Activated CD8-positive, alpha-beta memory T cell treated with anti-CD3 and anti-CD28 coated beads, Interleukin-2, amount 50 U/mL, for 48 hours (primary cell): ENCODE results near the gene EPHB3.

ENCODE experiments used
- DNase-seq: peaks from one replicate; pipeline ENCODE4 v3.0.0-alpha.2; 2020

EPHB3 gene

DNA sequence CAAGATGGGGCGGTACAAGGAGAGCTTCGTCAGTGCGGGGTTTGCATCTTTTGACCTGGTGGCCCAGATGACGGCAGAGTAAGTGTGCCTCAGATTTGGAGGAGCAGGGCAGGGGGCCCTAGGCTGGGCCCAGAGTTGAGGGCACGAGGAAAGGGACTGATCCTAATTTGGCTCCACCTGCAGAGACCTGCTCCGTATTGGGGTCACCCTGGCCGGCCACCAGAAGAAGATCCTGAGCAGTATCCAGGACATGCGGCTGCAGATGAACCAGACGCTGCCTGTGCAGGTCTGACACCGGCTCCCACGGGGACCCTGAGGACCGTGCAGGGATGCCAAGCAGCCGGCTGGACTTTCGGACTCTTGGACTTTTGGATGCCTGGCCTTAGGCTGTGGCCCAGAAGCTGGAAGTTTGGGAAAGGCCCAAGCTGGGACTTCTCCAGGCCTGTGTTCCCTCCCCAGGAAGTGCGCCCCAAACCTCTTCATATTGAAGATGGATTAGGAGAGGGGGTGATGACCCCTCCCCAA is 19.8 kb downstream of the EPHB3 start:
- no peak for DNase-seq

DNA sequence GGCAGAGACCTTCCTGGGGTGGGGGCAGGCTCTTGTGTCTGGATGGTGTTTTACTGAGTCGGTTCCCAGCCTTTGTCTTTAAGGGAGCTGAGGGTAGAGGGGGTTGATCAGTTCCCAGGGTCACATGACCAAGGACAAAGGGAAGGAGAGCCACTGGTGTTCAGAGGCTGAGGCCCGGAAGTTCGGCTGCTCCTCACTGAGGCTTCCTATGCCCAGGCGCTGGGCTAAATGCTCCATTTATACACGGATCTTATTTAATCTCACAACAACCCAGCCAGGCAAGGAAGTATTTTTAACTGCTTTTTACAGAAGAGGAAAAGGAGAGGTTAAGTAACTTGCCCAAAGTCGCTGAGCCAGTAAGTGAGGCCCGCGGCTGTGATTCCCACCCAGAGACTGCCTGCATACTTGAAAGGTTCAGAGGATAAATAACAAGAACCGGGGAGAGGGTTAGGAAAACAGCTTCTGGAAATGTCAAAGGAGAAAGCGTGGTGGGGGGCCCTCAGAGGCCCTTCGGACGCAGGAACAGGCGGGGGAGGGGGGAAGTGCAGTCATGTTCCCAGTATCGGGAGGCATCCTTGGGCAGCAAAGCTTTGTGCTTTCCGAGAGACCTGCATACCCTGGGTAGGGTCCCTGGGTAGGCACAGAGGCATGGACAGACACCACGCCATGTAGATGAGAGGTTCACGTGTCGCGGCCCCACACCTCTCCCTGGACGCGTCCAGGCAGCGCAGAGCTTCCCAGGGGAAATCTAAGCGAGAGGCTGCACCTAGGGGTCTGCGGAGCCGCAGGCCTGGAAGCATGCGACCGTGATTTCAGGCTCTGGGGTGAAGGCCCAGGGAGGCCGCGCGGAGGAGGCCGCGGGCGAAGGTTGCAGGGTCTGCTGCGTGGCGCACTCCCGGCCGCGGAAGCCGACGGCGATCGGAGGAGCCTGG is 21.3 kb downstream of the EPHB3 start:
- no peak for DNase-seq

DNA sequence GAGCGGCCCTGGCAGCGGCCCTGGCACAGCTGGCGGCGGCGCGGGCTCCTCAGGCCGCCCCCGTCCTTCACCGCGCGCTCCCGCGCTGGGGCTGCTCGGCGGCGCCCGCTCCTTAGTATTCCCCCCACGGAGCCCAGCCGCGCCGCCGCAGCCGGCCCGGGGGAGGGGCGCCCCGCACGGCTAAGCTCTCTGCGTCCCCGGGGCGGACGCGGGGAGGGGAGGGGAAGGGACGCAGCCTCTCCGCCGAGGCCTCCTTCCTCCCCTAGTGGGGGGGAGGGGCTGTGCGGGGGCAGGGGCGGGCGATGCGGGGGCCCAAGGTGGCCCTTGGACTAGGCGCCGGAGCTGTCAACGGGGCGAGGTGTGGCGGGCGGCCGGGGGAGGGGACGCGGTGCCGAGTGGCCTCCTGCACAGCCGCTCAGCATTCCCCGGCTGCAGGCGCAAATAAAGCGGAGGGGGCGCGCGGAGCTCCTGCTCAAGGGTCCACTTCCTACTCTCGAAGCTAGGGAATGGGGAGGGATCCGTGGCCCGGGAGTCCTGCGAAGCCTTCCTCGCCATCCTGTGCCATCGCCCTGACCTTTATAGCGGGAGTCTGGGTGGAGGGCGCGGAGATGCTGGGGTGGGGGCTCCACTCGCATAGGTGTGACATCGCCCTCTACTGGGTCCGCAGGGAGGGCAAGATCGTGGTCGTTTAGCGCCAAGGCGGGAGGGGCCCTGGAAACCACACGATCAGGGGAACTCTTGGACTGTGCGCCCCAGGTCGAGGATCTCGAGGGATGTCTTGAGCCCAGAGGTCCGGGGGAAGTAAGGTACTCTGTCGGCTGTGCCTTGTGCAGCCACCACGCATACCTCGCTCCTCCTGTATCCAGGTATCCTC is 22.2 kb downstream of the EPHB3 start:
- DNase-seq = no peak

DNA sequence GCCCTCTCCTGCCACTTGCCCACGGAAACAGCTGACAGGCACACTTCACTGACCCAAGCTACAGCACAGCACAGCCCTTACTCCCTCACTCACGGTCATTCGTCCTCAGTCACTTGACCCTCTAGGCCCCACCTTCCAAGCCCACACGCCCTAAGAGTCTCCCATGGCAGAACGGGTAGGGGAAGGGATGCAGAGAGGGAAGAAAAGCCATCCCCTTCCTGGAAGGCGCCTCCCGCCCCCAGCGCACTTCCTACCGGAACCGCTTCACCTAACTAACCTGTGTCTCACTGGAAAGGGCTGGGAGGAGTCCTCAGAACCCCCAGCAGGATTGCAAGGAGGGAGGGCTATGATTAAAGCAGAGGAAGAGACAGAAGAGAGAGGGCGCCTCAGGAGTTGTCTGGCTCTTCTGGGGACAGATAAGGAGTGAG is 22.9 kb downstream of the EPHB3 start:
- DNase-seq = no peak

DNA sequence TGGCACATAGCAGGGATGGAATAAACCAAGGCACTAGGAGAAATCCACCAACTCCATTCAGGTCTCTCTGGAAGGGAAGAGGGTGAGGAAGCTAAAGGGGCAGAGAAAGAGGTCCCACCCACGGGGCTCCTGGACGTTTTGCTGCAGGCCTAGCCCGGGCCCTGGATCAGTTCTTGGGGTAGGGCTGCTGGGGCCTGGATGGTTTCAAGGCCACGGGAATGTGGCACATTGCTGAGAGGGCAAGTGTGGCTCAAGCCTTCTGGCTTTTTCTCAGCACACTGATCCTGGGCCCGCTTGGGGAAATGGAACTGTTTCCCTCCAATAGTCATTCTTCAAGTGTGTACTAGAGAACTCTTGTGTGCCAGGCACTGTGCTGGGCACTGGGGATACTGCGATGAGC is 24.0 kb downstream of the EPHB3 start:
- no peak for DNase-seq

DNA sequence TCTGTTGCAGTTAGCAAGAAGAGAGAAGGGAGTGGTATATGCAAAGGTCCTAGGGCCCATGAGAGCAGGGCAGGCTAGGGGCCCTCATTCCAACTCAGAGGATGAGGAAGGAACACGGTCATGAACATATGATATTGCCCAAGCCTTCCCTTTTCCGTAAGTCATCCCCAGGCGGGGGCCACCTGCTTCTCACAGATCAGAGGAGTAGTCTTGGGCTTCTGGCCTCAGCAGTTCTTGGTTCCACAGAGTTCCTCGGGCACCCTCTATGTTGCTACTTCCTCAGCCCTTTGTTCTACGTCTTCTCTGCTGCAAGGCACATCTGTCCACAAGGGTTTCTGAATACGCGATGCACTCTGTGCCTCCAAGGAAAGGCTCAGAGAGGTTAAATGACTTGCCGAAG is 25.3 kb downstream of the EPHB3 start:
- DNase-seq = no peak

DNA sequence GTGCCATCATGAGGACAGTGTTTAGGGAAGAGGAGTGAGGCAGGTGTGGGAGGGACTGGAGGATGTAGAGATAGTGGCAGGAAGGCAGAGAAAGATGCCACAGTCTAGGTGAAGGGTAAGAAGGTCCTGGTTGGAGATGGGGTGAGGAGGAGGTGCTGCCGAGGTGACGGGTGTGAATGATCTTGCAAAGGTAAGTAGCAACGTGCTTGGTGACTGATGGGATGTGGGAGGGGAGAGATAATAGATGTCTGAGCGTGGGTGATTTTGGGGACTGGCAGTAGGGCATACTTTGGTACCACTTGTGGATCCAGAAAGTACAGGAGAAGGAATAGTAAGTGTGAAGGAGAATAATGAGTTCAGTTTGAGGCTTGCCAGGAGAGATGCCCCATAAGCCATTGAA is 27.2 kb downstream of the EPHB3 start:
- no peak for DNase-seq

DNA sequence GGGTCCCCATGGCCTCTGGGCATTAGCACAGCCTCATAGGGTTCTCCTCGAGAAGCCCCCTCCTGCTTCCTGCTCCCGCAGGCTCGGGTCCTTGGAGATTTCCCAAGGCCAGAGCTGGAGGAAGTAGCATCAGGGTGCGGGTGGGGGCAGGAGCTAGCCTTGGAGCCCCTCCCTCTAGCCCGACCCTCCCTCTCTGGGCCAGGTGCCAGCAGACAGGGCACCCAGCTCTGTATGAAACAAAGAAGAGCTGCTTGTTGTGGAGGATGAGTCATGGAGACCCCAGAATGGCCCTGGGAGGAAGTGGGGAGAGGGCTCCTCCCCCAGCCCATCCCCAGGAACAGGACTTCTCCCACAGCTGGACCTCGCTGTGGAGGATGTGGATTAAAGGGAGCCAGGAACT is 29.2 kb downstream of the EPHB3 start:
- DNase-seq = no peak

DNA sequence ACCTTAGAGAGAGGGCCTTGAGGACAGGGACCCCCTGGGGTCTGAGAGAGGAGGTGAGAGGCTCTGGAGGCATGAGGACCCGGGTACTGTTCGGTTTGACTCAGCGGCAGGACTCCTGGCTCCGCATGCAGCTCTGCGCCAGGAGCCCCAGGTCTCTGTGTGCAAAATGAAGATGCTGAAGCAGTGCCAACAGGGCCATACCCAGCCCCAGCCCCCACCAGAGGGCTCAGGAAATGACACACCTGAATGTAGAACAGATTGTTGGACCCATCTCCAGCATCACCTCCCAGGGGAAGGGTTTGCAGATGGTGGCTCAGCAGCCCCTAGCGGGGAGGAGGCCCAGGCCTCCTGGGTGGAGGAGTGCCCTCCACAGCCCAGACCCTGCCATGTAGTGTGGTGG is 30.2 kb downstream of the EPHB3 start:
- no peak for DNase-seq

DNA sequence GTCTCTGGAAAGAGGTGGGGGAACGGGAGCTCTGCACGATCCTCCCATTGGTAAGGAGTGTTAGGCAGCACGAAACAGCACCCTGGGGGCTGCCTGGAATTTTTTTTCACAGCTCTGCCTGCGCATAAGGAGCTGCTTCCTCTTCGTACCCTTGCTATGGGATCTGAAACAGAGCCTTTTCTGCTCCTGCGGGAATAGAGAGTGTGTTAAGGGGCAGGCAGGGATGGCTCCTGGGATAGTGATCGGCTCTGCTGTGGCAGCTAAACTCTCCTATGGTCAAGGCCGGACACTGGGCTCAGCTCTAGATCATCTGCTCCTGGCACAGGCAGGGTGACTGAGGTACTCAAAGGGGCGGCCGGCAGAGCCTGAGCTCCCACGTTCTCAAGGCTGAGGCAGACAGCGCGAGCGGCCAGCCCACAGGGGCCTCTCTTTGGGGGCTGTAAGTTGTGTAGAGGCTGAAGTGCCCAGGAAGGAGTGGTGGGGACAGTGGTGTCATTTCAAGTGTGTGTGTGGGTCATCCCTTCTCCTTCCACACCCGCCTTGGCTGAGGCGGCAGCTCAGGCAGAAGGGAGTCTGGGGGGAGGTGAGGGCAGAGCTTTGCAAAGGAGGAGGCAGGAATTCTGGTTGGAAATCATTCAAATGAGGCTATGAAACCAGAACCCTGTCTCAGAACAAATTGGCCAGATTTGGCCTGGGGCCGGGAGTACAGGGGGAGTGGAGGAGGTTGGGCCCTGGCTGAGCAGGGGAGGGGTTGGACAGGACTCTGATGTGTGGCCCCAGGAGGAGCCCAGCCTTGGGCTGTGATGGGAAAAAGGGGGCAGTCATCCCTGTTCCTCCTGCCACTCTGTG is 31.0 kb downstream of the EPHB3 start:
- no peak for DNase-seq

DNA sequence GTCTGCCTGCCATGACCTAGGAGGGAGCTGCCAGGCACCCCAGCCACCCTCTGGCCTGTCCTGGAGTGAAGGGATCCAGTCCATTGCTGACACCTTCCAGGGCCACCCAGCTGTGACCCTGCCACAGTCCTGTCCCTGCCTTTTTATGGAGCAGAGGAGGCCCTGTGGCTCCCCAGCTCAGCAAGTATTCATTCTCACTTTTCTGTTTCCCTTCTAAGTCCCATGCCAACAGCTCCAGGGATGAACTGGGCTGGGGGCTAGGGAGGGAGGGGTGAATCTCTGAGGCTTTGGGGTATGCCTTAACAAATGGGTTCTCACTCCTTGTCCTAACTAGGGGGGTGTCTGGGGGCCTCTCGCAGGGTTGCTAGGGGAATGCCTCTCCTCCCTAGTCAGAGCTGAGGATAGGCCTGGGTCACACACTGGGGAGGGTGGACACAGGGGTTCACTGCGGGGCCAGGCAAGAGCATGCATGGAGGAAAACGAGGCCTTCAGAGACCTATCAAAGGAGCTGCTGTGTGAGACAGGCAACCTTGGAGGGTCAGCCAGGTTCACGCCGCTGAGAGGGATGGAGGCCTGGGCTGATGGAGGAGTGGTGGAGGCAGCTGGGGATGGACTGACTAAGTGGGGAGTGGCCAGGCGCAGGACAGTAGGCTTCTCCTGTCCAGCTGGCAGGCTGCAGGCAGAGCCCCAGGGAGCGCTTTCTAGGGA is 31.8 kb downstream of the EPHB3 start:
- no peak for DNase-seq

DNA sequence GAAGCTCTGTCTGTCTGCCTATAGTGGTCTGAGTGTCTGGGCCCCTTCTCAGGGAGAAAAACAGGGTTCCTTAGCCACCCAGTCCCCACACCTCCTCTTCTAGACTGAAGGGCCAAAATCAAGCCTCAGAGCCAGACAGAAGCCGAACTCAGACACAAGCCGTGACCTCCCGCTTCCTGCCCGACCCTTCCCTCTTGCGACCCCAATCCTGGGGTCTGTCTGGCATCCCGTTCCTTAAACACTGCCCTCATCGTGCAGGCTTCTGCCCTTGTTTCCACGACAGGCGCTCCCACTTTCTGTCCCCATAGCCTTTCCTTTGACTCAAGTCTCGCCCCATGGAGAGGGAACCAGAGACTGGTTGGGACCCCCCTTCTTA is 32.3 kb downstream of the EPHB3 start:
- no peak for DNase-seq

DNA sequence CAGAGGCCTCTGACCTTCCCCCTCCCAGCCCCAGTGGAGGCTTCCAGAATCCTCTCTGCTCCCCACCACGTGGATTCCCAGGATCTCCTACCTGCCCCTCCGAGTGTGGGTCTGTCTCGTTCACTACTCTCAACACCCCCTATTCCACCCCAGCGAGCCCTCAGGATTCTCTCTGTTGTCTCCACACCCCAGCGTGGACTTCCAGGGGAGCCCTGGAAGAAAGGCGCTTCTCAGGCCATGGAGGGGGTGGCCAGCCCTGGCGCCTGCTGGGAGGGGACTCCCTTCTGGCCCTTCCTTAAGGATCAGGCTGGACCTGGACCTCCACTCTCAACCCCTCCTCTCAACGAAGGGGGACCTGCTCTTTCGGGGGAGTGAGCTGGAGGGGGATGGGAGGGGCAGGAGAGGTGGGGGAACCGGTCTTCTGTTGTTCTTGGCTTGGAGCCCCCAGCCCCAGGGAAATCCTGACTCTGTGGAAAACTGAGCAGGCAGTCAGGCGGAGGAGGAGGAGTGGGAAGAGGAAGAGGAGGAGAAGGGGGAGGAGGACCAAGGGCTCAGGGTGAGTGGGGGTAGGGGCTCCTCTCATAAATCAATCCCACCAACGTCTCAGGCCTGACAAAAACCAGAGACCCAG is 32.9 kb downstream of the EPHB3 start:
- DNase-seq = no peak

DNA sequence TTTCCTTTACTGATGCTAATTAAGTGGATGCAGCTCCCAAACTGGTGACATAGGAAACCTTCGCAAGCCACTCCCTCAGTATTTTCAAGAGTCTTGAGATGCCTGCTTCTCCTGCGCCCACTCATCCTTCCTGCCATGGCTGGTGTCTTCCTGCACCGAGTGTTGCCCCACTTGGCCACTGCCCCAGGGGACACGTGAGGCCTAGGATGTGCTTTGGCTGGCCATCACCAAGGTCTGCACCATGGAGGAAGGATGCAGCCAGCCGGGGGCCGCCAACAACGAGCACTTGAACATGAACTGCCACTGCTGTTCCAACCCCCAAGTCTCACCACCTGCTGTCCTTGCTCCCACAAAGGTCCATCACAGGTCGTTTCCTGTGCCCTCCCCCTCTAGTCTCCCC is 34.1 kb downstream of the EPHB3 start:
- DNase-seq = no peak

DNA sequence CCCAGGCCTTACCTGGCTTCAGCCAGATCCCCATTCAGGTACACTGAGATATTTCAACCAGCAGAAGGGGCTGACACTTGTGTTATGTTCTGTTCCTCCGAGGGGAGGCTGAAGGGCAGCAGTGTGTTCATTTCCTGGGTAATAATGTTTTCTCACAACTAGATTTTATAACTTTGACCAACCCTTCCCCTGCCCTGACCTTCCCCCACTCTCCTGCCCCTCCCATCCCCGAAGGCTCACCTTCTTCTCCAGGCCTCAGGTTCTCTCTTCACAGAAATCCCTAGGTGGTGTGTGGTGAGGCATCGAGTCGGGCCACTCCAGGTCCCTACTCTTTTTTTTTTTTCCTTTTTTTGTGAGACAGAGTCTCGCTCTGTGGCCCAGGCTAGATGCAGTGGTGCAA is 34.6 kb downstream of the EPHB3 start:
- no peak for DNase-seq

DNA sequence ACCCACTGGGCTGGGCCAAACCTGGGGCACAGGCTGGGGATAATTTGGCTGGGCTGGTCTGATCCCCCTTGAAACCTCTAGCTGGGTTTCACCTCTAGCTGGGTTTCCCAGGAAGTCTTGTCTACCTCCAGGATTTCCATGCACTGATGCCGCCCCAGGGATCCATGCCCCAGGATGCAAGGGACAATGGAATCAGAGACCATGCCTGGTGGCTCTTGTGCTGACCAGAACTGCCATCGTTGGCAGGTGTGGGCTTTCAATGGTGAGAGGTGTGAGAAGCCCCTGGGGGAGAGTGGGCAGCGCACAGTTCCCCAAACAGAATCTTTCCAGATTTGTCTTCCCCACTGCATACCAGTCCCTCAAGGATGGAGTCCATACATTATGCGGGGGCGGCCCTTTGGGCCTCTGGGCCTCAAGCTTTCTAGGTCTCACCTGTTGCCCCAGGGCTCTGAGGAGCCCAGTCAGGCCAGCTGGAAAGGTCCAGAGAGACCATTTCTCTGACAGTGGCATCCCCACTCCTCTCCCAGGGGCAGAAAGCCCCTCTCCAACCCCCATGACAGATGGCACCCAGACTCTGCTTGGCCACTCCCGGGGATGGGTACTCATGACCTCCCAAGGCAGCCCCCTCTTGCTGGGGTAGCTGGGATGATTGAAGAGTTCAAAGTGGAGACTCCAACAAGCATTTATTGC is 35.4 kb downstream of the EPHB3 start:
- no peak for DNase-seq

DNA sequence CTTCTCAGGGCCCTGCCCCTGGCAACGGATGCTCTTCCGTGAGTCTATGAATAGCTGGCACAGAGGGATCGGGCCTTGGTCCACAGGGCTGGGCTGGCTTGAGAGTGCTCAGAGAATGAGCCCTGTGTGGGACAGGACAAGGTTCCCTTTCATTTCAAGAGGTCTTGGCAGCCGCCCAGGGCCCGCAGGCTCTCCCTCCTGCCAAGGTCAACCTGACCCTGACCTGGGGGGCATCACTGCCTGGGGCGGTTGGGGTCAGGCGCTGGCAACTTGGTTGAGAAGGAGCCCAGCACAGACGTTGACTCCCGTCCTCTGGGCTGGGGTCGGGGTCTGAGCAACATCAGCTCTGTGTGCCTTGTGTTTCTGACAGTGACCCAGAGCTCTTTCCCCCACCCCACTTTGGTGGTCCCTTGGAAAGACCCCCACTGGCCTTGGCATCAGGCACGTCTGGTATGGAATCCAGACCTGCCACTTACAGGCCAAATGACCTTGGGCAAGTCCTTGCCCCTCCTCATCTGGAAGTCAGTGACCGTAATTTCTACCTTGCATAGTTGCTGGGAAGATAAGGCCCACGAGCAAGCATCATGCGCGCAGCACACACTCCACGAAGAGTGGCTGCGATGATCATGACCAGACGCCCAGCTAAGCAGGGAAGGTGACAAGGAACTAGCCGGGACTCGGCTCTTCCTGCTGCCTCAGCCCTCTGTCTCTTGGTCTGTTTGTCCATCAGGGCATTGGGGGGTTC is 36.4 kb downstream of the EPHB3 start:
- DNase-seq = no peak

DNA sequence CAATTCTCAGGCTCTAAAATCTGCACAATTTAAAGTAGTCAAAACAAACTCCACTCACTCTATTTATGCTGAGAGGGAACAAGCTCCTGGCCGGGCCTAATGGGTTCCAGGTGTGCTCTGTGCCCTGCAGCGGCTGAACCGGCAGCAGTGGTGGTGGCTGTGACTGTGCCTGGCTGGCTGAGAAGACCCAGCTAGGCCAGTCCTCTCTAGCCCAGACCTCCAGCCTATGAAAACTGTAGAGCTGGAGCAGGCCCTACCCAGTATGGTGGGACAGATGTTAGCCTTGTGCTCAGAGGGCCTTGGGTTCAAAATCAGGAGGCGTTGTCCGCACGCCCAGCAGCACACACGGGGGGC is 37.0 kb downstream of the EPHB3 start:
- no peak for DNase-seq

DNA sequence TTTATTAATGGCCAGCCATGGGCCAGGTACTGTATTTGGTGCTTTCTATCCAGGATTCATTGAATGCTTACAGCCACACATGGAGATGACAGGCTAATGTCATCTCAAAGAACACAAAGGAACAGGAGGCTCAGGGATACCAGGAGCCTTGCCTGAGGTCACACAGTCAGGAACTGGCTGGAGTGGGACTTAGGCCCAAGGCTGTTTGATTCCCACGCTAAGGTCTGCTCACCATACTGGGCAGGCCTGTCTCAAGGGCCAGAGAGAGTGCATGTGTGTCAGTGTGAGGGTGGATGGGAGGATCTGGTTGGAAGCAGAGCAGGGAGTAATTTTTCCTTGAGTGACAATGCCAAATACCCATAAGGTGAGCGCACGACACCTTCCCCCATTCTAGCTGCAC is 37.6 kb downstream of the EPHB3 start:
- DNase-seq = no peak

DNA sequence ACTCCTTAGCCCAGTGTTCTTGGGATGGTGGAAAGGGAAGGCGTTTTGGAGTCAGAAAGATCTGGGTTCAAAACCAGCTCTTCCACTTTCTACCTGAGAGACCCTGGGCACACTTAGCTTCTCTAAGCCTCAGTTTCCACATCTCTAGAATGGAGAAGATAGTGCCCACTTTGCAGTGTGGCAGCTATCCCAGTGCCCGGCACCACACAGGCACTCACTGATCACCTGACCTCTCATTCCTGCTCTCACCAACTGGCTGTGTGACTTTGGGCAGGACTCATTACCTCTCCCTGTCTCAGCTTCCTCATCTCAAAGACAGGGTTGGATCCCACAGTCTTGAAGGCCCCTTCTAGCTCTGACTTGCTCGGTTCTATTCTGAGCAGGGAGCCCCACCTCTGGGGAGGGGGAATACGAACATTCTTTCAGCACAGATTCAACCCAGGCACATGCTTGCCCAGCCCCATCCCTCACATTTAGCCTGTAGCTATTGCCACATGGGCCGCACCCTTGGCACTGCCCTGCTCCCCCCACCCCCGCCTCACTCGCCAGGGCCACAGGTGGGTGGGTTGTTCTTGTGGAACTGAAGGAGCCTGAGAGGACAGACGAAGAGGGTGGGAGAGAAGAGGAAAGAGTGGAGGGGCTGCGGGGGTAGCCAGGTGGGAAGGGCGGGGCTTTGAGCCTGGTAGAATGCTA is 39.2 kb downstream of the EPHB3 start:
- no peak for DNase-seq
